Central memory CD4-positive, alpha-beta T cell (primary cell): ENCODE data around the gene GLUL.
"Not testable (repeated sequence)": the region's sequence is repeated elsewhere in the genome, so short reads cannot be mapped to it uniquely, and the experiment has no call there.

Experiments used
- DNase-seq: peaks from one replicate; pipeline ENCODE4 v3.0.0; 2022

Gene GLUL

DNA sequence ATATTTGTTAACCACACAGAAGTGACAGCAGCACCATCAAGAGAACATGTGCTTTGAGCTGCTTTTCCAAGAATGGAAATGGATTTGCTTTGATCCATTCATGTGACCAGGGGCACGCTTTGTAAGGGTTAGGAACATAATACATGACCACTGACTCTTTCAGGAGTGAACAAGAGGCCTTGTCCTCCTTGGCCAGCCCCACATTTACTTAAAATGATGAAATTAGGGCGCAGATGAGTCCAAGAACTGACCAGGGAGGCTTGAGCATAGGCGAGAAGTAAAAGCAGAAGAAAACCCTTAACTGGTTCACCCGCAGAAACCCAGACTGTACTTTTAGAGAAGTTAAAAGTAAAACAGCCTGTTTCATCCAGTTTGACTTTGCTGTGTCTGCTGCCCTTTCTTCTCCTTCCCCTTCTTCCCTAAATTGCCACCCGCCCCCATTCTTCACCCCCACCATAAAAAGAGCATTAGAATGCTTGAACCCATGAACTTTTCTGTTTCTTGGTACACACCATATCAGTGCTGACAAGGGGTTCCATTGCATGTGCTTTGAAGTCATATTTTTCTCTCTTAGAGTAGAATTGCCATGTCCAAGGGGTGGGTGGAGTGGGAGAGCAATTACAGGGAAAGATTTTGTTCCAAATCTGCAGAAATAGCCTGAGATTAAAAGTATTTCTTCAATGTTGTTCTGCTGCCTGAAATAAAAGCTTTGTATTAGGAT lies 2.6 kb upstream of the GLUL start:
- DNase-seq: no peak

DNA sequence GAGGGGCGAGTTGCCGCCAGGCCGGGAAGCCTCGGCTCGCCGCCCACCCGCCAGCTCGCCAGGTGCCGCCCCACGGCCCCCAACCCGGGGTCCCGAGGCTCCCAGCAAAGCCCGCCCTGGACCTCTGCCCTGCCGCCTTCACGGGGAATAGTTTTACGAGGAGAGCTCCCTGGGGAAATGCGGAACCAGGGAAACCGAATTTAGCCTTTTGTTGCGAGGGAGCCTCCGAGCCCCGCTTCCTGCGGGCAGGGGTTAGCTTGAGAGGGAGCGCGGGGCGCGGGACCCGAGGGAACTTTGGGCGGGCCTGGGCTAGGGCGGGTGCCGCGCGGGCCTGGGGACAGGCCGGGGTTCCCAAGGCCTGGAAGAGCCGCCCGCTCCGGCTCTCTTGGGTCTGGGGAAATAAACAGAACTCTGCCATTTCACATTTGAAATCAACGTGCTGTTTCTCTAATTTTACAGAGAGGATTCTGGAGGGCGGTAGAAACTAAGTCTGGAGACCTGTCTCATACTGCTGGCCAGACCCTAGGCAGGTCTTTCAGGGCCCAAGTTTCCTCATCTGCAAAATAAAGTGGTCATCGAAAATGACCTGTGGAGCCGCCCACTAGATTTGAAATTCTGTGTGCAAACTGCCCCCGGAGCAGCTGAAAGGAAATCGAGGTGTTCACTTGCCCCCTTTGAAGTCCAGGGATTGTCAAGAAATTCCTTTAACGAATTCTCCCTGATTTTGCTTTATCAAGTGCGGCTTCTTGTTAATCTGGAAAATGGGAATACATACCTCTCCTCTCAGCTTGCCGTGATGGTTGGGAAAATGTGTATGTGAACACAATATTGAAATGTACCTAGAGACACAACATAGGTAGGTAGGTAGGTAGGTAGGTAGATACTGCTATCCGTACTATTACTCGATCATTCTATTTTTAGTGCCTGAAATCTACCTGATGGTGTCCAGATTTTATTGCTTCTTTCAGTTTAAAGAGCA lies 749 bp upstream of the GLUL start:
- DNase-seq: peak; percentile 12

DNA sequence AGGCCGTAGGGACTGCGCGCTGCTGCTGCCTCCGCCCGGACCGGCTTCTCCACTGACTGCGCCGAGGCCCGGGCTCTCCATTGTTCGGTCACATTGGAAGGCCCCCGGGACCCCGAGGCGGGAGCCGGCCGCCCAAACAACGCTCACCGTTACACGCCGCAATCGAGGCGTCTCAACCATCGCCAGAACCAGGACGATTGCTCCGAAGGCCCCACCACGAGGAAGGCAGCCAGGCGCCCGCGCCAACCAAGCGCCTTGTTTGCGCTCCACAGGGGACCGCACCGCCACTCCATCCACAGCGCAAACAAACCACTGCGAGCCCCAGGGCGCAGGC lies 595 bp downstream of the GLUL start:
- DNase-seq: no peak

DNA sequence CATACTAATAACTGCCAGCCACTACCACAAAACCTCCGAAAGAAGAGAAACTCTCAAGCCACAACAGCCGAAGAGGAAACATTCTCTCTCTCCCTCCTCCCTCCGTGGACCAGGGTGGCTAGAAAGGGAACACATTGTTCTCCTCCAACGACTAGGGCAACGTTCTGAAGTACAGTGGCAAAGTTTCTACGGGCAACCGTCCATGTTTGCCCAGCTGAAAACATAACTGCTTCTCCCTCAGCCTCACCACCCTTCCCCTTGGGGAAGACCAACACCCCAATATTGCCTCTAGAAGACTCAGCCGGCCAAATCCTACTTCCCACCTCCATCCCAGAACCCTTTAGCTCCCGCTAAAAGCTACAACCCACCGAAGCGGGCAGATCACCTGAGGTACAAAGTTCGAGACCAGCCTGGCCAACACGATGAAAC lies 2.0 kb downstream of the GLUL start:
- DNase-seq: no peak

DNA sequence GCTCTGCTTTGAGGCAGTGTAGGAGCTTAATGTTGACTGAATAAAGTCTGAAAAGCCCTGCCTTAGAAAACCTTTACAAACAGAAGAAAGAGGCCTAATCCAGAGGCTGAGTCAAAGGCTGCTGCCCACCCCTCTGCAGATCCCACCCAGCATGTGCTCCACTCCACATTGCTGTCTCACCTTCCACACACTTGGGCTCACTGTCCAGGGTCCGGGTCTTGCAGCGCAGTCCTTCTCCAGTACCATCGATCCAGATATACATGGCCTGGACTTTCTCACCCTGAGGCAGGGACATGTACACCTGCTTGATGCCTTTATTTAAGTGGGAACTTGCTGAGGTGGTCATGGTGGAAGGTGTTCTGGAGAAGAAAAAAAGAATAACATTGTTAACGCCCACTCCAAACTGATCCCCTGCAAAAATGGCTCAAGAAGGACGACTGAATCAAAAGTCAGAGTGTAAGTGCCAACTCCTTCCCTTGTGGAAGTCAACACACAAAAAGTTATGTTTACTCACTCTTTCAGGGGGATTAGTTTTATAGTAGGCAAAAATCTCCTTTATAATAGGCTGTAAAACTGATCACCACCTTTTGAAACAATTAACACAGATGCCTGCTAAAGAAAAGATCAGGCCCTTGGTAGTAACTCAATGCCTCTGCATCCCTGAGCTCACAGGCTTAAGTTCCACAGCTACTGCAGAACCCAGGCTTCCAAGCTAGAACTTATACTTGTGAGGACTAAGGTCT lies 3.0 kb downstream of the GLUL start:
- DNase-seq: no peak

DNA sequence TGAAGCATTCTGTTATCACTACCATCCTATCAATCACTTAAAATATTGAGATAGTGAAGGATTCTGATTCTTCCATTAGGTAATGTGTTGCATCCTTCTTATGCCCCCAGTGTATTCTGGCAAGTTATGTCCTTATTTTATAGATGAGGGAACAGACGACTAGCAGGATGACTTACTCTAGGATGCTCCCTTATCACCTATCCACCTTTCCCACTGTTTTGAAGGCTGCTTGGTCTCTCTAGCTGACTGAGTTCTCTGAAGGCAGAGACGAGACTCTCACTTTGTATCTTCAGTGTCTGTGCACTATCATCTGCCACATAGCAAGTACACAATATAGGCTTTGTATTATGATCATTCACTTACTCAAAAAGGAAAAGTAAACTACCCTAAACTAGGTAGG lies 4.0 kb downstream of the GLUL start:
- DNase-seq: no peak

DNA sequence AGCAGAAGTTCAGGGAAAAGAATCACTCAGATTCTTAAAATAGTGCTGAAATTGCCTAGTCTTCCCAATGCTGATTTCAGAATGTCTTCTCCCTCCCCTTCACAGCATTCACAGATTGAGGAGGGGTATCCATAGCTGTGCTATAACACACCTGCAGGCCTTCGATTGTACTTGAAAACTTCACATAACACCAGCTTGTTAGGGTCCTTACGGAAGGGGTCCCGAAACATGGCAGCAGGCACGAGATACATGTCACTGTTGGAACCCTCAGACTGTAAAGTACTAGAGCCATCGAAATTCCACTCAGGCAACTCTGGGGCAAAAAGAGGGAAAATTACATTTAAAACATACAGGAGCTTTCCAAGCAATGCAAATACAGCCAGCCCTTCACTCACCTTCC lies 4.6 kb downstream of the GLUL start:
- DNase-seq: no peak

DNA sequence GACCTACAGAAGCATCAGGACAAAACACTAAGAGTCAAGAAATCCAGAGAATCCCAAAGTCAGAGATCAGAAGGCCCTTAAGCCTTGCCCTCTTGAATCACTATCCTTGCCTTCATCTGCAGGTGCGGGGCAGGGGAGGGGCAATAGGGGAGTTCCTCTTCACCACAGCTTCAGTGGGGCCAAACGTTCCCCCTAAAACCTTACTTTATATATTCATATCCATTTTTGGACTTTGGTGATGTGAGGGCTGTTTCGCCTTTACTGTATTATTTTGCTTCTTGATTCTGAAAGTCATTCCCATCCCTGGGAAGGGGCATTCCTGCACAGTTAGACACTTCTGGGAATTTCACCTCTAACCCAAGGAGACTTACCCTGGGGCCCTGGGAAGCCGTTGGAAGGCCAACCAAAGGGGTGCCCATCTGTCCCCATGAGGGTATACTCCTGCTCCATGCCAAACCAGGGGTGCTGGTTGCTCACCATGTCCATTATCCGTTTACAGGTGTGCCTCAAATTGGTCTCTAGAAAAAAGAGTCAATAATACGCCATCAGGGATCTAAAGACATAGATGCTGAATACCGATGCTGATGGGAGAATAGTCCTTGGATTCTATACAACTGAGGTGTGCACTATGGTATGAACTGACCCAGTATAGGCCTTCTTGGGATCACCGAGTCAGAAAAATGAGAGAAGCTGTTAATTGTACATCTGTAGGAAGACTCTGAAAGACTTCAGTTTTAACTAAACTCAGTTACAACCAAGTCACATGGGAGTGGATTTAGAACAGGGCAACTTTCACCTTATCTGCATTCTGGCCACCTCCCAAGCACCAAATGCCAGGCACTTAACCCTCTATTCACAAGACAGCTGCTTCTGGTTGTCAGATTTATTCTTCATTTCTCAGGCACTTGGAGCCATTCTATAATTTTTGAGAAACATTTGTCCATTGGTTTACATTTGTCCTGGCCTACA lies 5.4 kb downstream of the GLUL start:
- DNase-seq: no peak

DNA sequence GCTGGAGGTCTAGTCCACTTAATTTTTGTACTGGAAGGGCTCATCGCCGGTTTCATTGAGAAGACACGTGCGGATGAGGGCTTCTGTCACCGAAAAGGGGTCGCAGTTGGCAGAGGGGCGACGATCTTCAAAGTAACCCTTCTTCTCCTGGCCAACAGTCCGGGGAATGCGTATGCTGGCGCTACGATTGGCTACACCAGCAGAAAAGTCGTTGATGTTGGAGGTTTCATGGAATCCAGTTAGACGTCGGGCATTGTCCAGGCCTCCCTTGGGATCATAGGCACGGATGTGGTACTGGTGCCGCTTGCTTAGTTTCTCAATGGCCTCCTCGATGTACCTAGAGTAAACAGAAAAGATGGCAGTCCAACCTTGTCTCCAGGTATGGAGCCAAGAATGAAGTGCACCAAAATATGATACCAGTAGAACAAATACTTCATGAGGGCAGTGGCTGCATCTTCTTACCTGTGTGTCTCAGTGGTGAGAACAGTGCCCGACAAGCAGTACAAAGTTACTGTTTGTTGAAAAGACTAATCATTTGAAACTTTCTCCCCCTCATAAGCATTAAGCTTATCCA lies 7.1 kb downstream of the GLUL start:
- DNase-seq: no peak

DNA sequence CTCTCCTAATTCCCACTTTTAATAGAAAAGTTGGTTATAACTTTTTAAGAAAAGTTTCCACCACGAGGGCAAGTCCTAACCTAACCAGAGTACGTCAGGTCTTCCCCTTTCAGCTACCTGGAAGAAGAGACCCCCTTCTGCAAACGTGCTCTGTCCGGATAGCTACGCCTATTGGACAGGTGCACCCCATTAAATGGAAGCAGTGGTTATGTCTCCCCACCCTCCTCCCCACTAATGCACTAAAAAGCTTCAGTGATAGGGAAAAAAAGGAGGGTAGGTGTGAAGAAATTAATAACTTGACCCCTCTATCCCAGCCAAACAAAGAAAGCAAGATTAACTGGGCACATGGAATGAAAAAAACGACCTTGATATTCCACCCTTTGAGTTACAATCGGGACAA lies 7.7 kb downstream of the GLUL start:
- no peak for DNase-seq

DNA sequence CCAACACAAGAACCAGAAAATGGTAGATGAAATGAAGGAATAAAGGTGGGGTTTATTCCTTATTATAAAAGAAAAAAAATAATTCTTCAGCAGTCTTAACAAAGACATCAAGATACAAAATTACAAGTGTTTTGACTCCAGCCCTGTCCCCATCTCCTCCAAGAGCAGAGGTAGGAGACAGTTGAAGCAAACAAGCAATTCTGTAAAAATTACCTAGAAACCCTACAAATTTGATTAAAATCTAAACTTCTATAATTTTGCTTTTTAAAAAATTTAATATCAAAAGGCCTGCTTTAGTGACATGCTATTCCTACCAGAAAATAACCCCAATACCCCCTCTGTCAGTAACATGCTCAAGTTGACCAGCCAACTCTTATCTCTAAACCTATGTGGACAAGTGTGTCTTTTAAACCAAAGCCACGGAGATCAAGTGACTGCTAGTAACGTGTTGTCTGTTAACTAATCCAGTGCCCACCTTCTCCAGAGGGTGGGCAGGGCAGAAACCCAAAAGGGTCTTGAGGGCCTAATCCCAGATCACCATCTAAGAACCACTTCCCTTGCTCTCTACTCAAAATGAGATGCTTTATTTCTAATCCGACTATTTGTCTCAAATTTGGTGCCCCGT lies 8.4 kb downstream of the GLUL start:
- DNase-seq: no peak

DNA sequence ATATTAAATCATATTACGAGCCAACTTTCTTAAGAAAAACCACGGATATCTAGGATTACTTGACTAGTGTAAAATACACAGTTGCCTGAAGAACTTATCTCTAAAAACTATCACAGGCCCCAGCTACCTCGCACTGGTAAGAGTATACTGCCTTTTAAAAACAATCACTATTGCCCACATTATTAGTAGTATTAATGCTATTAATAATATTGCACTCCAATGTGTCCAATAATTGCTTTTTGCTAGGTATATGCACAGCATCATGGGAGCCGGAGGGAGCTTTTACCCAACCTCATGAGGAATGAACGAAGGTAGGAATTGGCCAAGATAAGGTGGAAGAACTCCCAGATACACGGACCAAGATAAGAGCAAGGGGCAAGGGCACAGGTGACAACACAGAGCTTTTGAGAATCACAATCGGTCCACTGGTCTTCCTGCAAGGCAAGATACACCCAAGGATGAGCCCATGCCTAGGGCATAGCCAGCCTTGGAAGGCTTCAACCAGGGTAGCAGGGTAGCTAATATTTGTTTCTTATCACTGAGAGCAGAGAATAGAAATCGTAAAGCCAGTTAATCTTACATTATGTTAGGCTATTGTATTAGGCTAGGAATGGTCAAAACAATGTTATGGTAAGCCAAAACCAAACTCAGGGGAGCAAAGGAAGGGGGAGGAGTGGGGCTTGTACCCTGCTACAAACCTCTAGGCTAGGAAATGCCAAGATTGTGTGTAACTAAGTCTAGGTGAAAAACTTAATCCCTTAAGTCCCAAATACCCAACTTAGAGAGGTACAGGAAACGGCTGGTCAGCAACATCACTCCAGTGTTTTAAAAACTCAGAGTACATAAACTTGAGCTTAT lies 9.4 kb downstream of the GLUL start:
- no peak for DNase-seq

DNA sequence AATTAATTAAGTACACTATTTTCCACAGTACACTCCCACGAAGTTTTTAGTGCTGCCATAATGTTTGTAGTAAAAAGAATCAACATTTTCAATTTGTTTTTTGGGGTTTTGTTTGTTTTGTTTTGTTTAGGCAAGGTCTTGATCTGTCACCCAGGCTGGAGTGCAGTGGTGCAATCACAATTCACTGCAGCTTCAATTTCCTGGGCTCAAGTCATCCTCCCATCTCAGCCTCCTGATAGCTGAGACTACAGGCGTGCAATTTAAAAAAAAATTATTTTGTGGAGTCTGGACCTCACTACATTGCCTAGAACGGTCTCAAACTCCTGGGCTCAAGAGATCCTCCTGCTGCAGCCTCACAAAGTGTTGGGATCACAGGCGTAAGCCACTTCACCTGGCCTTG lies 11.4 kb downstream of the GLUL start:
- DNase-seq: no peak

DNA sequence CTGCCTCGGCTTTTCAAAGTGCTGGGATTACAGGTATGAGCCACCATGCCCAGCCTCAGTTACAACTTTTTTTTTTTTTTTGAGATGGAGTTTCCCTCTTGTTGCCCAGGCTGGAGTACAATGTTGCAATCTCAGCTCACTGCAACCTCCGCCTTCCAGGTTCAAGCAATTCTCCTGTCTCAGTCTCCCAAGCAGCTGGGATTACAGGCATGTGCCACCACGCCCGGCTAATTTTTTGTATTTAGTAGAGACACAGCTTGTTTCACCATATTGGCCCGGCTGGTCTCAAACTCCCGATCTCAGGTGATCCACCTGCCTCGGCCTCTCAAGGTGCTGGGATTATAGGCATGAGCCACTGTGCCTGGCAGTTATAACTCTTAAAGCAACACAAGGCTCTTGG lies 11.8 kb downstream of the GLUL start:
- not testable (repeated sequence) for DNase-seq

DNA sequence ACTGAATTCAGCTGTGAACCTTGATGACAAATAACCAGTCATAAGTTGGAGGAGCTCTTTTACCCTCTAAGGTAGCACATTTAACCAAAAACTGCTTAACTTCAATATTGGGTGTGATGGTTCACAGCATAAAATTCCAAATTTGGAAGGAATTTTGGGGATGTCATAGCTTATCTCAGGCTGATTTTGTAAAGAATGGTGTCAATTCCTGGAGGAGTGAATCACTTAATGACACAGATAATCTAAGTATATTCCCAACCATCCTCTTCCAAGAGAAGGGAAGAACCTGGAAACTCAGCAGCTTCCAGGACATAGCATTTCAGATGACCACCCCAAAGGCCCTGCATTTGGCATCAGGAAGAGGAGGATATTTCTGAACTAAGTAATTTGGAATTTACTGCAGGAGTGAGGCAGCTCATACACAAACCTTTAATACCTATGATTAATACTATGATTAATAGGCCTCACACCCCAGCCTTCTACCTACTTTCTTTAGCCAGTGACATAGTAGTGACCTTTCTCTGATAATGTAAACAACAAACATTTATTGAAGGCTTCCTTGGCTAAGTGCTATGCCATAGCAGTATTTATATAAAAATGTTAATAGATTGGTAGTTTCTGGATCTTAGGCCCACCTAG lies 14.5 kb downstream of the GLUL start:
- DNase-seq: no peak

DNA sequence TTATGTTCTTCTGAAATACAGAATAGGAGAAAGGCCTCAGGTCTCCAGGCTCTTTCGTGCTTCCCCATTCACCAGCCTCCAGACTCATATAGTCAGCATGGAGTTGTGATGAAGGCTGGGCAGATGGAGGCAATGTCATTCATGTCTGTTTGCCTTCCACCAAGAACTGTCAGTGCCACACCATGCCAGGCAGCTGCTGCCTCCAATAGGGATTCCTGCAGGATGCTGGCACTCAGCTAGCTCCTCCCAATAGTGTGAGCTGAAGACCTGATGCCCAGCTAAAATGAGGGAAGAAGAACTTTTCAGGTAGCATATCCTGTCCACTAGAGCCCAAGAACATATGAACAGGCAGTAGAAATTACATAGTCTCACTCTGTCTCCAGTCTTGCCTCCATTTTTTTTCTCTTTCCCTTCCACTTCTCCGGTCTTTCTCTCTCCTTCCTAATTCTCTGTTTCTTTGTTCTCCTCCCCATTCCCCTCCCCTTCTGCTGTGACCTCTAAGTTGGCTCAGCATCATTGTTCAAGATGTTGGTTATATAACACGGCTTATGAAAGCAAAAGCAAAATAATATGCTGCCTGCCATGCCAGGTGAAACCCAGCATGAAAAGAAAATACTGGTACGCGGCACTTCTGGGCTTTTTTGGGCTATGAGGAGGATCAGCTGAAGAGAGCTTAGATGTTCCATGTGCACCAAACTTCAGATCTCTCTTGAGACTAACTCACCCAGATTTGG lies 17.3 kb downstream of the GLUL start:
- no peak for DNase-seq

DNA sequence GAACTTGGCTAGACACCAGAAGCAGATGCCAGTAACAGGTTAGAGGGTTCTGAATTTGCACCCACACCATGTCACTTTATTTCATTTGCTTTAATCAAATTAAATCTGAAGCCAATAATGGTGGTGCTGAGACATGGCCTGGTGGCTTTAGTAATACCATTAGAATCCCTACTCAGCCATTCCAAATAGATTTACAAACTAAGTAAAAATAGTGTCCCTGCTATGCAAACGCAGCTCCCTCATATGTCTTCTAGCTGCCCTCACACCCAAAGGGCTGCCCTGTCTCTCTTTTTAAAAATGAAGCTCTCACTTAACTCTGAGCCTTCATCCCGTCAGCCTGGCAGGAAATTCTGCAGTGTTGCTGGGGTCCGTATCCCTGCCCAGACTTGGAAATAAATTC lies 21.1 kb downstream of the GLUL start:
- no peak for DNase-seq

DNA sequence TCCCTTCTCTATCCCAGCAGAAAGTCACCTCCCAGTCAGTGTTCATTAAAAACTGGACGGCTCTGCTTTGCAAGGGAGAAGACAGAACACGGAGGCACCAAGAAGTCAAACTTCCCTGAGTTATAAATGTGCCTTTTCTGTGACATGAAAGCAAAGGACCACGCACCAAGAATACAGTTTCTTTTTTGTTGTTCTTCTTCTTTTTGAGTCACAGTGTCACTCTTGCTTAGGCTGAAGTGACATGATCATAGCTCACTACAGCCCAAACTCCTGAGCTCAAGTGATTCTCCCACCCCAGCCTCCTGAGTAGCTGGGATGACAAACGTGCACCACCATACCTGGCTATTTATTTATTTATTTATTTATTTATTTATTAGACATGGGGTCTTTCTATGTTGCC lies 22.7 kb downstream of the GLUL start:
- no peak for DNase-seq

DNA sequence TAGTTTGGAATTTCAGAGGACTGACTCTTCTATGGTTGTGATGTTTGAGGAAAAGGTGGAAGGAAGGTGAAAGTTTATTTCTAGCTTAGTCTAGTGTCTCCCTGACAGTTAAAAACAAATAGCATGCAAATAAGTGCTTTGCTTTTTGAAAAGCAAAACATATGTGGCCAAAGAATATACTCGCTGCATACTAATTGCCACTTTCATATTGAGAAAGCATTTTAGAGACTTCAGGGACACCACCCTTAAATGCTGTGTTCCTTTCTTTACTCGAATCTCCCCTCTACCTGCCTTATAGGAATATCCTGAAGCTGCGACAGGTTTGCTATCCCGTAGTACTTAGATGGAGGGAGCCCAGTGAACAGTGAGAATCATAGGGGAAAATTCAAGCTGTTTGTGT lies 23.2 kb downstream of the GLUL start:
- no peak for DNase-seq
